Measurements from ENCODE around the gene ADAMTS9. TPM values are rescaled to one million over a fixed set of nuclear protein-coding genes. Genes with fewer than 3 reads are reported as not detected.

Gene ADAMTS9
- total RNA-seq, 2 donors from 2014 or later = 27.2 to 54.7 TPM

GRCh38 chr3:64495121-64495780, 192.5 kb downstream of the ADAMTS9 start:
- Histone ChIP-seq H3K27me3 (no peaks in the 10 kb centered on the region), H3K27ac (no peak overlapping the region), H3K4me1 (peaks cover 13% of the 10 kb centered on the region), H3K36me3 (replicated peaks in 1 of 2; ENCODE audit: insufficient read depth in 1 of 2, low read depth in 2 of 2) (no peaks in the 10 kb centered on the region), H3K9me3 (no peaks in the 10 kb centered on the region), H3K4me3 (no peak overlapping the region)
- intact Hi-C loops (cut with DNase I) = no loop called here
- TF ChIP-seq POLR2A (IDR thresholded peaks at IDR 0.05) = no peak
- TF ChIP-seq CTCF (IDR thresholded peaks at IDR 0.05) = no peak
- ATAC-seq (no peak), DNase-seq (no peak)
- WGBS, 2 donors = 63 to 68% methylated on average over 4 of the region's 4 CpGs

- Histone ChIP-seq H3K36me3 (replicated peaks in 1 of 2; ENCODE audit: insufficient read depth in 1 of 2, low read depth in 2 of 2) (no peaks in the 10 kb centered on the region), H3K9me3 (no peaks in the 10 kb centered on the region), H3K4me3 (no peak overlapping the region), H3K4me1 (peaks cover 20% of the 10 kb centered on the region), H3K27me3 (no peaks in the 10 kb centered on the region), H3K27ac (no peak overlapping the region)
- TF ChIP-seq CTCF (IDR thresholded peaks at IDR 0.05) = no peak
- no peak for TF ChIP-seq POLR2A (IDR thresholded peaks at IDR 0.05)
- ATAC-seq = no peak
- no peak for DNase-seq
- intact Hi-C loops (cut with DNase I) = no loop called here
- WGBS, 2 donors = 86 to 100% methylated on average over 1 to 2 of the region's 2 CpGs
Measured at GRCh38 chr3:64494526-64494925, 193.3 kb downstream of the ADAMTS9 start.

- TF ChIP-seq POLR2A (IDR thresholded peaks at IDR 0.05) = no peak
- no peak for TF ChIP-seq CTCF (IDR thresholded peaks at IDR 0.05)
- H3K4me1 ChIP-seq = peaks cover 28% of the 10 kb centered on the region
- no peaks in the 10 kb centered on the region for H3K27me3 ChIP-seq
- no peak for DNase-seq
- H3K4me3 ChIP-seq = no peak overlapping the region
- H3K9me3 ChIP-seq = no peaks in the 10 kb centered on the region
- ATAC-seq = no peak
- intact Hi-C loops (cut with DNase I) = no loop called here
- WGBS, 2 donors = 78 to 81% methylated on average over 2 of the region's 2 CpGs
- no peak overlapping the region for H3K27ac ChIP-seq
- no peaks in the 10 kb centered on the region for H3K36me3 ChIP-seq (replicated peaks in 1 of 2; ENCODE audit: insufficient read depth in 1 of 2, low read depth in 2 of 2)
Measured at GRCh38 chr3:64493149-64493548, 194.7 kb downstream of the ADAMTS9 start.

GRCh38 chr3:64491843-64492242, 196.0 kb downstream of the ADAMTS9 start:
- ATAC-seq (no peak), DNase-seq (no peak)
- no peak overlapping the region for H3K4me3 ChIP-seq
- H3K27me3 ChIP-seq = no peaks in the 10 kb centered on the region
- no peaks in the 10 kb centered on the region for H3K36me3 ChIP-seq (replicated peaks in 1 of 2; ENCODE audit: insufficient read depth in 1 of 2, low read depth in 2 of 2)
- TF ChIP-seq CTCF (IDR thresholded peaks at IDR 0.05) (no peak), POLR2A (IDR thresholded peaks at IDR 0.05) (no peak)
- no peak overlapping the region for H3K27ac ChIP-seq
- no peaks in the 10 kb centered on the region for H3K9me3 ChIP-seq
- WGBS, 2 donors = 80 to 83% methylated on average over 3 of the region's 3 CpGs
- intact Hi-C loops (cut with DNase I) = no loop called here
- H3K4me1 ChIP-seq = peaks cover 28% of the 10 kb centered on the region

GRCh38 chr3:64490180-64490724, 197.5 kb downstream of the ADAMTS9 start:
- TF ChIP-seq POLR2A (IDR thresholded peaks at IDR 0.05) (no peak), CTCF (IDR thresholded peaks at IDR 0.05) (no peak)
- WGBS, 2 donors = 60 to 75% methylated on average over 5 to 6 of the region's 6 CpGs
- intact Hi-C loops (cut with DNase I) = no loop called here
- H3K27me3 ChIP-seq = no peaks in the 10 kb centered on the region
- H3K9me3 ChIP-seq = no peaks in the 10 kb centered on the region
- H3K27ac ChIP-seq = no peak overlapping the region
- H3K4me3 ChIP-seq = no peak overlapping the region
- DNase-seq (no peak), ATAC-seq (no peak)
- H3K36me3 ChIP-seq (replicated peaks in 1 of 2; ENCODE audit: insufficient read depth in 1 of 2, low read depth in 2 of 2) = no peaks in the 10 kb centered on the region
- peaks cover 28% of the 10 kb centered on the region for H3K4me1 ChIP-seq
